LHCN-M2 (cell line): ENCODE measurements around the gene GCK. TPM values are rescaled to one million over a fixed set of nuclear protein-coding genes. Genes with fewer than 3 reads are reported as not detected.

Experiments
- DNase-seq: peaks from one replicate; pipeline ENCODE4 v3.0.0-alpha.2; 2012; ENCODE audit warnings: low read depth
- total RNA-seq: library from RNA; depleted of rRNA; stranded (reverse); fragments of >200 nt; gene quantifications from 2 replicates; pipeline ENCODE4 v1.2.3, GENCODE V29; 2014

GCK gene
- total RNA-seq, 1 experiment from 2014 or later = not detected

- no peak for DNase-seq
Measured at GRCh38 chr7:44117801-44118429, 71.3 kb downstream of the GCK start.

GRCh38 chr7:44116789-44117666, 72.2 kb downstream of the GCK start:
- no peak for DNase-seq

- DNase-seq = no peak
Measured at GRCh38 chr7:44116087-44116788, 73.0 kb downstream of the GCK start.

- peak; percentile 39 for DNase-seq
Measured at GRCh38 chr7:44114586-44115310, 74.5 kb downstream of the GCK start.

GRCh38 chr7:44113764-44114354, 75.4 kb downstream of the GCK start:
- no peak for DNase-seq

GRCh38 chr7:44112997-44113763, 76.1 kb downstream of the GCK start:
- DNase-seq = no peak

- no peak for DNase-seq
Measured at GRCh38 chr7:44112231-44112996, 76.8 kb downstream of the GCK start.

GRCh38 chr7:44111761-44112160, 77.5 kb downstream of the GCK start:
- DNase-seq = no peak

- no peak for DNase-seq
Measured at GRCh38 chr7:44110719-44111635, 78.3 kb downstream of the GCK start.

- no peak for DNase-seq
Measured at GRCh38 chr7:44109991-44110390, 79.2 kb downstream of the GCK start.

GRCh38 chr7:44108768-44109750, 80.2 kb downstream of the GCK start:
- DNase-seq = no peak

- no peak for DNase-seq
Measured at GRCh38 chr7:44107961-44108767, 81.1 kb downstream of the GCK start.

- DNase-seq = no peak
Measured at GRCh38 chr7:44107116-44107960, 81.9 kb downstream of the GCK start.

GRCh38 chr7:44106311-44107065, 82.8 kb downstream of the GCK start:
- no peak for DNase-seq

GRCh38 chr7:44105832-44106231, 83.4 kb downstream of the GCK start:
- DNase-seq = no peak
